Liver (tissue), 3 donors: ENCODE measurements around the gene GLUD1.
"Not testable (repeated sequence)": the region's sequence is repeated elsewhere in the genome, so short reads cannot be mapped to it uniquely, and the experiment has no call there.

ENCODE experiments used
- JUND ChIP-seq, 2 donors: IDR thresholded peaks; 2 replicates each; pipeline ENCODE4 v1.6.1; 2016; ENCODE audit warnings: antibody characterized with exemption in 2 of 2
- MAX ChIP-seq: IDR thresholded peaks from 2 replicates; pipeline ENCODE4 v1.6.1; 2016; ENCODE audit warnings: antibody characterized with exemption
- RAD21 ChIP-seq, 2 donors: IDR thresholded peaks; 2 replicates each; pipeline ENCODE4 v1.6.1; 2016; ENCODE audit warnings: antibody characterized with exemption in 2 of 2, mild to moderate bottlenecking in 2 of 2
- RXRA ChIP-seq, 2 donors: IDR thresholded peaks; 2 replicates each; pipeline ENCODE4 v1.6.1; 2017 to 2018; ENCODE audit warnings: antibody characterized with exemption in 2 of 2, mild to moderate bottlenecking in 1 of 2
- SP1 ChIP-seq: IDR thresholded peaks from 2 replicates; pipeline ENCODE4 v1.6.1; 2018; ENCODE audit warnings: antibody characterized with exemption, mild to moderate bottlenecking
- TAF1 ChIP-seq: conservative IDR thresholded peaks from 2 replicates; pipeline ENCODE4 v1.6.1; 2016; ENCODE audit warnings: antibody characterized with exemption, mild to moderate bottlenecking
- YY1 ChIP-seq: IDR thresholded peaks from 2 replicates; pipeline ENCODE4 v1.6.1; 2016; ENCODE audit warnings: antibody characterized with exemption, mild to moderate bottlenecking
- TF ChIP-seq, protein P1 (sequence below): fragments of 150-350 bp; IDR thresholded peaks from 2 replicates; pipeline ENCODE4 v1.5.1; 2017; ENCODE audit warnings: improper control_type of control experiment, low read depth, low read length; ENCODE audit not compliant: missing input control
- TF ChIP-seq, protein P2 (sequence below): IDR thresholded peaks from 2 replicates; pipeline ENCODE4 v1.6.1; 2016; ENCODE audit warnings: antibody characterized with exemption, mild to moderate bottlenecking
- donor health status: healthy.
- donor health status: healthy.

DNA sequence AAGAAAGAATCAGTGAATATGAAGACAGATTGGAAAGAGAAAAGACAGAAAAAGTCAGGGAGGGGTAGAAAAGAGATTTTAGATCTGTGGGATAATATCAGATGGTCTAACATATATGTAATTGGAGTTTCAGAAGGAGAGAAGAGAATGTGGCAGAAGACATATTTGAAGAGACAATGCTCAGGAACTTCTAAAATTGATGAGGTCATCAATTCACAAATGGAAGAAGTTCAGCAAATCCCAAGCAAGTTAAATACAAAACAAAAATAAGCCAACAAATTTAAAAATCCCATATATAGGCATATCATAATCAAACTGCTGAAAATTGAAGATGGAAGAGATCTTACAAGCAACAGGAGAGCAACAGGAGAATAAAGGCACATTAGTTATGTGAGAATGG is 42.8 kb upstream of the GLUD1 start:
- TF ChIP-seq RXRA (IDR thresholded peaks at IDR 0.05); JUND (IDR thresholded peaks at IDR 0.05); RAD21 (IDR thresholded peaks at IDR 0.05); TAF1; SP1; MAX; YY1: not testable (repeated sequence)
- TF ChIP-seq, protein P1, sequence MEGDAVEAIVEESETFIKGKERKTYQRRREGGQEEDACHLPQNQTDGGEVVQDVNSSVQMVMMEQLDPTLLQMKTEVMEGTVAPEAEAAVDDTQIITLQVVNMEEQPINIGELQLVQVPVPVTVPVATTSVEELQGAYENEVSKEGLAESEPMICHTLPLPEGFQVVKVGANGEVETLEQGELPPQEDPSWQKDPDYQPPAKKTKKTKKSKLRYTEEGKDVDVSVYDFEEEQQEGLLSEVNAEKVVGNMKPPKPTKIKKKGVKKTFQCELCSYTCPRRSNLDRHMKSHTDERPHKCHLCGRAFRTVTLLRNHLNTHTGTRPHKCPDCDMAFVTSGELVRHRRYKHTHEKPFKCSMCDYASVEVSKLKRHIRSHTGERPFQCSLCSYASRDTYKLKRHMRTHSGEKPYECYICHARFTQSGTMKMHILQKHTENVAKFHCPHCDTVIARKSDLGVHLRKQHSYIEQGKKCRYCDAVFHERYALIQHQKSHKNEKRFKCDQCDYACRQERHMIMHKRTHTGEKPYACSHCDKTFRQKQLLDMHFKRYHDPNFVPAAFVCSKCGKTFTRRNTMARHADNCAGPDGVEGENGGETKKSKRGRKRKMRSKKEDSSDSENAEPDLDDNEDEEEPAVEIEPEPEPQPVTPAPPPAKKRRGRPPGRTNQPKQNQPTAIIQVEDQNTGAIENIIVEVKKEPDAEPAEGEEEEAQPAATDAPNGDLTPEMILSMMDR: not testable (repeated sequence)
- TF ChIP-seq, protein P2, sequence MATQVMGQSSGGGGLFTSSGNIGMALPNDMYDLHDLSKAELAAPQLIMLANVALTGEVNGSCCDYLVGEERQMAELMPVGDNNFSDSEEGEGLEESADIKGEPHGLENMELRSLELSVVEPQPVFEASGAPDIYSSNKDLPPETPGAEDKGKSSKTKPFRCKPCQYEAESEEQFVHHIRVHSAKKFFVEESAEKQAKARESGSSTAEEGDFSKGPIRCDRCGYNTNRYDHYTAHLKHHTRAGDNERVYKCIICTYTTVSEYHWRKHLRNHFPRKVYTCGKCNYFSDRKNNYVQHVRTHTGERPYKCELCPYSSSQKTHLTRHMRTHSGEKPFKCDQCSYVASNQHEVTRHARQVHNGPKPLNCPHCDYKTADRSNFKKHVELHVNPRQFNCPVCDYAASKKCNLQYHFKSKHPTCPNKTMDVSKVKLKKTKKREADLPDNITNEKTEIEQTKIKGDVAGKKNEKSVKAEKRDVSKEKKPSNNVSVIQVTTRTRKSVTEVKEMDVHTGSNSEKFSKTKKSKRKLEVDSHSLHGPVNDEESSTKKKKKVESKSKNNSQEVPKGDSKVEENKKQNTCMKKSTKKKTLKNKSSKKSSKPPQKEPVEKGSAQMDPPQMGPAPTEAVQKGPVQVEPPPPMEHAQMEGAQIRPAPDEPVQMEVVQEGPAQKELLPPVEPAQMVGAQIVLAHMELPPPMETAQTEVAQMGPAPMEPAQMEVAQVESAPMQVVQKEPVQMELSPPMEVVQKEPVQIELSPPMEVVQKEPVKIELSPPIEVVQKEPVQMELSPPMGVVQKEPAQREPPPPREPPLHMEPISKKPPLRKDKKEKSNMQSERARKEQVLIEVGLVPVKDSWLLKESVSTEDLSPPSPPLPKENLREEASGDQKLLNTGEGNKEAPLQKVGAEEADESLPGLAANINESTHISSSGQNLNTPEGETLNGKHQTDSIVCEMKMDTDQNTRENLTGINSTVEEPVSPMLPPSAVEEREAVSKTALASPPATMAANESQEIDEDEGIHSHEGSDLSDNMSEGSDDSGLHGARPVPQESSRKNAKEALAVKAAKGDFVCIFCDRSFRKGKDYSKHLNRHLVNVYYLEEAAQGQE: not testable (repeated sequence)
